Neural cell (in vitro differentiated cells): ENCODE results near the gene AFF2. TPM values are rescaled to one million over a fixed set of nuclear protein-coding genes. Genes with fewer than 3 reads are reported as not detected.

Experiments
- H2AFZ ChIP-seq: fragments of 200-600, 300-800 bp; sonication (generic), shearing (Covaris generic); 2 replicates; pipeline ENCODE4 v1.6.0; 2014; ENCODE audit warnings: low read depth, mild to moderate bottlenecking, antibody characterized with exemption, low read length, moderate library complexity
- H3F3A ChIP-seq: fragments of 200-600 bp; shearing (Covaris generic); 2 replicates; pipeline ENCODE4 v1.6.1; 2016; ENCODE audit warnings: mild to moderate bottlenecking, moderate library complexity, mixed read lengths, antibody characterized with exemption, low read length; ENCODE audit not compliant: insufficient read depth, poor library complexity, severe bottlenecking
- H3K27ac ChIP-seq: fragments of 200-600, 300-800 bp; sonication (generic), shearing (Covaris generic); 2 replicates; pipeline ENCODE4 v1.5.1; 2014; ENCODE audit warnings: mild to moderate bottlenecking, low read length, moderate library complexity
- H3K27me3 ChIP-seq: fragments of 300-800, 200-600 bp; sonication (generic), shearing (Covaris generic); 2 replicates; pipeline ENCODE4 v1.6.0; 2014; ENCODE audit warnings: mild to moderate bottlenecking, low read depth, low read length, moderate library complexity; ENCODE audit not compliant: insufficient read depth
- H3K36me3 ChIP-seq: fragments of 300-800, 200-600 bp; sonication (generic), shearing (Covaris generic); 2 replicates; pipeline ENCODE4 v1.5.1; 2014; ENCODE audit warnings: mild to moderate bottlenecking, antibody characterized with exemption, low read length, moderate library complexity; ENCODE audit not compliant: insufficient read depth
- H3K4me2 ChIP-seq: fragments of 300-800, 200-600 bp; sonication (generic), shearing (Covaris generic); 2 replicates; pipeline ENCODE4 v1.6.0; 2014; ENCODE audit warnings: mild to moderate bottlenecking, low read length
- H3K4me3 ChIP-seq: fragments of 300-800, 200-600 bp; sonication (generic), shearing (Covaris generic); 2 replicates; pipeline ENCODE4 v1.5.1; 2014; ENCODE audit warnings: mild to moderate bottlenecking, low read length, moderate library complexity
- H3K79me2 ChIP-seq: fragments of 200-600 bp; shearing (Covaris generic); replicated peaks from 2 replicates; pipeline ENCODE4 v1.6.0; 2014; ENCODE audit warnings: mild to moderate bottlenecking, low read length, moderate library complexity; ENCODE audit not compliant: insufficient read depth
- H3K9ac ChIP-seq: fragments of 300-800, 200-600 bp; sonication (generic), shearing (Covaris generic); 2 replicates; pipeline ENCODE4 v1.6.1; 2016; ENCODE audit warnings: mild to moderate bottlenecking, low read length, mixed read lengths
- H3K9me2 ChIP-seq: fragments of 200-600 bp; shearing (Covaris generic); 2 replicates; pipeline ENCODE4 v1.6.1; 2016; ENCODE audit warnings: mild to moderate bottlenecking, low read length, mixed read lengths; ENCODE audit not compliant: insufficient read depth
- H3K9me3 ChIP-seq: fragments of 200-600, 300-800 bp; sonication (generic), shearing (Covaris generic); 2 replicates; pipeline ENCODE4 v1.6.1; 2016; ENCODE audit warnings: mild to moderate bottlenecking, mixed run types, low read length, moderate library complexity, mixed read lengths
- H4K20me1 ChIP-seq: fragments of 200-600 bp; shearing (Covaris generic); 2 replicates; pipeline ENCODE4 v1.6.1; 2016; ENCODE audit warnings: mild to moderate bottlenecking, mixed run types; ENCODE audit not compliant: insufficient read depth
- EP300 ChIP-seq: fragments of 450-650 bp; conservative IDR thresholded peaks from 2 replicates; pipeline ENCODE4 v1.6.1; 2014; ENCODE audit warnings: antibody characterized with exemption, mild to moderate bottlenecking, moderate library complexity; ENCODE audit not compliant: poor library complexity, severe bottlenecking
- EZH2 ChIP-seq: fragments of 200-600, 300-800 bp; shearing (Covaris generic), sonication (generic); IDR thresholded peaks from 2 replicates; pipeline ENCODE4 v1.6.1; 2014; ENCODE audit warnings: antibody characterized with exemption, low read length, borderline replicate concordance, mild to moderate bottlenecking; ENCODE audit not compliant: insufficient read depth, poor library complexity, severe bottlenecking
- MXI1 ChIP-seq: fragments of 450-650 bp; conservative IDR thresholded peaks from 2 replicates; pipeline ENCODE4 v1.6.1; 2014; ENCODE audit warnings: antibody characterized with exemption, mild to moderate bottlenecking; ENCODE audit not compliant: poor library complexity, severe bottlenecking
- POLR2AphosphoS5 ChIP-seq: IDR thresholded peaks from 2 replicates; pipeline ENCODE4 v1.6.1; 2012
- RAD21 ChIP-seq: fragments of 450-650 bp; conservative IDR thresholded peaks from 2 replicates; pipeline ENCODE4 v1.6.1; 2014; ENCODE audit warnings: antibody characterized with exemption, mild to moderate bottlenecking, moderate library complexity
- SMC3 ChIP-seq: fragments of 450-650 bp; conservative IDR thresholded peaks from 2 replicates; pipeline ENCODE4 v1.6.1; 2014; ENCODE audit warnings: antibody characterized with exemption, mild to moderate bottlenecking, moderate library complexity; ENCODE audit not compliant: poor library complexity
- TAF1 ChIP-seq: IDR thresholded peaks from 2 replicates; pipeline ENCODE4 v1.6.1; 2012; ENCODE audit warnings: low read depth
- polyA plus RNA-seq: library from polyadenylated mRNA; depleted of rRNA; stranded (reverse); fragments of >200 nt; gene quantifications from 2 replicates; pipeline ENCODE4 v1.2.3, GENCODE V29; 2014
- TF ChIP-seq, protein P1 (sequence below): fragments of 450-650 bp; IDR thresholded peaks from 2 replicates; pipeline ENCODE4 v1.5.1; 2014; ENCODE audit warnings: antibody characterized with exemption, mild to moderate bottlenecking, moderate library complexity; ENCODE audit not compliant: poor library complexity, severe bottlenecking
- TF ChIP-seq, protein P2 (sequence below): IDR thresholded peaks from 2 replicates; pipeline ENCODE4 v1.6.1; 2012; ENCODE audit warnings: borderline replicate concordance

AFF2 gene
- polyA plus RNA-seq, 1 donor from 2014 or later, result 10.5 TPM

DNA sequence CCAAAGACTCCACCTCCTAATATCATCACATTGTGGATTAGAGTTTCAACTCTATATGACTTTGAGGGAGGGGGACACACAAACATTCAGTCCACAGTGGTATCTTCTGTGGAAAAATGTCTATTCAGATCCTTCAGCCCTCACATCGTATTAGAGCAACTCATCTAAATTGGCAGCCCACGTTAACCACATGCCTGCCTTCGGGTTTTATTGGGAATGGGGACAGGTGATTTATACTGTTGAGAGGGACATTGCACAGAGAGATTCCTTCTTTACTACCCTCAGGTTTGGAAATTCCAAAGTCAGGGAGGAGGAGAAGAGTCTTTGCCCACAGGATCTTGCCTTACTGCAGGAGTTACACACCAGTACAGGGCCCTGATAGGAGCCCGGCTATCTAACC is 372.5 kb downstream of the AFF2 start:
- Histone ChIP-seq H3K79me2 (no peaks in the 10 kb centered on the region), H3K27me3 (no peaks in the 10 kb centered on the region), H3K9ac (no peak overlapping the region), H3K4me3 (no peak overlapping the region), H3F3A (no peaks in the 10 kb centered on the region), H3K27ac (no peak overlapping the region), H3K9me3 (no peaks in the 10 kb centered on the region), H3K4me2 (no peak overlapping the region), H3K9me2 (no peaks in the 10 kb centered on the region), H2AFZ (no peak overlapping the region), H4K20me1 (no peaks in the 10 kb centered on the region), H3K36me3 (no peaks in the 10 kb centered on the region)
- TF ChIP-seq RAD21 (no peak), POLR2AphosphoS5 (no peak), SMC3 (no peak), EP300 (no peak), EZH2 (no peak), TAF1 (no peak)
- TF ChIP-seq, protein P1, sequence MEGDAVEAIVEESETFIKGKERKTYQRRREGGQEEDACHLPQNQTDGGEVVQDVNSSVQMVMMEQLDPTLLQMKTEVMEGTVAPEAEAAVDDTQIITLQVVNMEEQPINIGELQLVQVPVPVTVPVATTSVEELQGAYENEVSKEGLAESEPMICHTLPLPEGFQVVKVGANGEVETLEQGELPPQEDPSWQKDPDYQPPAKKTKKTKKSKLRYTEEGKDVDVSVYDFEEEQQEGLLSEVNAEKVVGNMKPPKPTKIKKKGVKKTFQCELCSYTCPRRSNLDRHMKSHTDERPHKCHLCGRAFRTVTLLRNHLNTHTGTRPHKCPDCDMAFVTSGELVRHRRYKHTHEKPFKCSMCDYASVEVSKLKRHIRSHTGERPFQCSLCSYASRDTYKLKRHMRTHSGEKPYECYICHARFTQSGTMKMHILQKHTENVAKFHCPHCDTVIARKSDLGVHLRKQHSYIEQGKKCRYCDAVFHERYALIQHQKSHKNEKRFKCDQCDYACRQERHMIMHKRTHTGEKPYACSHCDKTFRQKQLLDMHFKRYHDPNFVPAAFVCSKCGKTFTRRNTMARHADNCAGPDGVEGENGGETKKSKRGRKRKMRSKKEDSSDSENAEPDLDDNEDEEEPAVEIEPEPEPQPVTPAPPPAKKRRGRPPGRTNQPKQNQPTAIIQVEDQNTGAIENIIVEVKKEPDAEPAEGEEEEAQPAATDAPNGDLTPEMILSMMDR, result no peak
- TF ChIP-seq, protein P2, sequence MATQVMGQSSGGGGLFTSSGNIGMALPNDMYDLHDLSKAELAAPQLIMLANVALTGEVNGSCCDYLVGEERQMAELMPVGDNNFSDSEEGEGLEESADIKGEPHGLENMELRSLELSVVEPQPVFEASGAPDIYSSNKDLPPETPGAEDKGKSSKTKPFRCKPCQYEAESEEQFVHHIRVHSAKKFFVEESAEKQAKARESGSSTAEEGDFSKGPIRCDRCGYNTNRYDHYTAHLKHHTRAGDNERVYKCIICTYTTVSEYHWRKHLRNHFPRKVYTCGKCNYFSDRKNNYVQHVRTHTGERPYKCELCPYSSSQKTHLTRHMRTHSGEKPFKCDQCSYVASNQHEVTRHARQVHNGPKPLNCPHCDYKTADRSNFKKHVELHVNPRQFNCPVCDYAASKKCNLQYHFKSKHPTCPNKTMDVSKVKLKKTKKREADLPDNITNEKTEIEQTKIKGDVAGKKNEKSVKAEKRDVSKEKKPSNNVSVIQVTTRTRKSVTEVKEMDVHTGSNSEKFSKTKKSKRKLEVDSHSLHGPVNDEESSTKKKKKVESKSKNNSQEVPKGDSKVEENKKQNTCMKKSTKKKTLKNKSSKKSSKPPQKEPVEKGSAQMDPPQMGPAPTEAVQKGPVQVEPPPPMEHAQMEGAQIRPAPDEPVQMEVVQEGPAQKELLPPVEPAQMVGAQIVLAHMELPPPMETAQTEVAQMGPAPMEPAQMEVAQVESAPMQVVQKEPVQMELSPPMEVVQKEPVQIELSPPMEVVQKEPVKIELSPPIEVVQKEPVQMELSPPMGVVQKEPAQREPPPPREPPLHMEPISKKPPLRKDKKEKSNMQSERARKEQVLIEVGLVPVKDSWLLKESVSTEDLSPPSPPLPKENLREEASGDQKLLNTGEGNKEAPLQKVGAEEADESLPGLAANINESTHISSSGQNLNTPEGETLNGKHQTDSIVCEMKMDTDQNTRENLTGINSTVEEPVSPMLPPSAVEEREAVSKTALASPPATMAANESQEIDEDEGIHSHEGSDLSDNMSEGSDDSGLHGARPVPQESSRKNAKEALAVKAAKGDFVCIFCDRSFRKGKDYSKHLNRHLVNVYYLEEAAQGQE, result no peak

DNA sequence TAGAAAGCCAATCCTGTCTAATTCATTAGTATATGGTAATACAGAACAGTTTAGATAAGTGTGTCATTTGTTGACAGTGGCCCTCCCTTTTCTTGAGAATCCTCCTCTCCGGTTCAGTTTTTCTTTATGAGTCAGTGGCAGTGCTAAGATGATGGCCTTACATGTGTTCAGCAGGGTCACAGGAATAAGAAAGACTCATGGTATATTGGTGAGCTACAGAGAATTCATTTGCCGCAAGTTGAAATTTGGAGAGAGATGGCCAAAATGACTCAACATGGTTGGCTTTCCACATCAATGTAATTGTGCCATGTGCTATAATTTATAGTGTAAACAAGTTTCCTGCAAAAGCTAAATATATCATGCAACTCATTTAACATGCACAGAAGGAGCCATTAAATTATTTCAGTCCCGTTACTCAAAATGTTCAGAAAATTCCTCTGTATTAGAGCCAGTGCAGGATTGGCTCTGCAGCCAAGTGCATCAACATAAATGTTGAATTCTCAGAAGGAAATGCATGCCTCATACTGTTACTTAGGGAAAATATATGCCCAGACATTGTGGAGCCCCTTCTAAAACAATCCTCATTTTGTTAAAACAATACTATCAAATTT is 374.3 kb downstream of the AFF2 start:
- H3K9ac ChIP-seq, result no peak overlapping the region
- no peaks in the 10 kb centered on the region for H3K79me2 ChIP-seq
- H3K27me3 ChIP-seq, result no peaks in the 10 kb centered on the region
- H3F3A ChIP-seq, result no peaks in the 10 kb centered on the region
- no peak overlapping the region for H3K4me2 ChIP-seq
- no peak overlapping the region for H3K27ac ChIP-seq
- H4K20me1 ChIP-seq, result no peaks in the 10 kb centered on the region
- no peaks in the 10 kb centered on the region for H3K9me3 ChIP-seq
- H3K36me3 ChIP-seq, result no peaks in the 10 kb centered on the region
- H3K4me3 ChIP-seq, result no peak overlapping the region
- TF ChIP-seq, protein P2, result no peak
- TF ChIP-seq POLR2AphosphoS5, result no peak
- TF ChIP-seq, protein P1, result no peak
- no peak for TF ChIP-seq SMC3
- TF ChIP-seq EP300, result no peak
- no peak for TF ChIP-seq TAF1
- TF ChIP-seq MXI1, result no peak
- no peak for TF ChIP-seq EZH2
- TF ChIP-seq RAD21, result no peak
- no peak overlapping the region for H2AFZ ChIP-seq
- no peaks in the 10 kb centered on the region for H3K9me2 ChIP-seq
